HG03469 (cell line): ENCODE measurements around the gene TUBGCP3.
"Not testable (repeated sequence)": the region's sequence is repeated elsewhere in the genome, so short reads cannot be mapped to it uniquely, and the experiment has no call there.

Experiments
- ATAC-seq: cut with Tn5 transposase; IDR thresholded peaks from one replicate; pipeline ENCODE4 v1.9.1; 2021; ENCODE audit warnings: mild to moderate bottlenecking, moderate library complexity, moderate number of reproducible peaks; ENCODE audit not compliant: unreplicated experiment

Gene TUBGCP3

GRCh38 chr13:112580211-112580610 is 7.7 kb downstream of the TUBGCP3 start:
- no peak for ATAC-seq

GRCh38 chr13:112579310-112579843 is 8.6 kb downstream of the TUBGCP3 start:
- ATAC-seq = no peak

- no peak for ATAC-seq
These were observed 11.2 kb downstream of the TUBGCP3 start for GRCh38 chr13:112576768-112577167.

- ATAC-seq = no peak
These were observed 11.8 kb downstream of the TUBGCP3 start for GRCh38 chr13:112576191-112576590.

- ATAC-seq = no peak
These were observed 12.3 kb downstream of the TUBGCP3 start for GRCh38 chr13:112575675-112576074.

GRCh38 chr13:112574834-112575613 is 12.9 kb downstream of the TUBGCP3 start:
- no peak for ATAC-seq

GRCh38 chr13:112574416-112574815 is 13.5 kb downstream of the TUBGCP3 start:
- ATAC-seq = no peak

- ATAC-seq = no peak
These were observed 14.2 kb downstream of the TUBGCP3 start for GRCh38 chr13:112573710-112574109.

GRCh38 chr13:112572366-112572765 is 15.6 kb downstream of the TUBGCP3 start:
- no peak for ATAC-seq

- no peak for ATAC-seq
These were observed 18.1 kb downstream of the TUBGCP3 start for GRCh38 chr13:112569821-112570220.

GRCh38 chr13:112567161-112567862 is 20.6 kb downstream of the TUBGCP3 start:
- no peak for ATAC-seq

GRCh38 chr13:112562786-112563383 is 25.1 kb downstream of the TUBGCP3 start:
- ATAC-seq = no peak

- no peak for ATAC-seq
These were observed 25.7 kb downstream of the TUBGCP3 start for GRCh38 chr13:112562254-112562653.

GRCh38 chr13:112561478-112561877 is 26.5 kb downstream of the TUBGCP3 start:
- ATAC-seq = no peak

- no peak for ATAC-seq
These were observed 29.1 kb downstream of the TUBGCP3 start for GRCh38 chr13:112558696-112559418.

- ATAC-seq = no peak
These were observed 31.4 kb downstream of the TUBGCP3 start for GRCh38 chr13:112556600-112556999.

GRCh38 chr13:112554214-112554850 is 33.6 kb downstream of the TUBGCP3 start:
- ATAC-seq = no peak

GRCh38 chr13:112548975-112549374 is 39.0 kb downstream of the TUBGCP3 start:
- not testable (repeated sequence) for ATAC-seq

- ATAC-seq = no peak
These were observed 42.1 kb downstream of the TUBGCP3 start for GRCh38 chr13:112545856-112546255.
